HG03457 (cell line): Measurements from ENCODE around the gene GPR82.
"Not testable (repeated sequence)": the region's sequence is repeated elsewhere in the genome, so short reads cannot be mapped to it uniquely, and the experiment has no call there.

Experiments
- ATAC-seq: cut with Tn5 transposase; IDR thresholded peaks from one replicate; pipeline ENCODE4 v1.9.1; 2021; ENCODE audit warnings: moderate number of reproducible peaks; ENCODE audit not compliant: unreplicated experiment

The GPR82 gene

GRCh38 chrX:41723826-41724225 lies at the start of gene GPR82:
Gene GPR82 (plus strand): TSS chrX:41724181. CDS start chrX:41727027, 2,846 bp downstream.
- ATAC-seq, result no peak

- ATAC-seq, result not testable (repeated sequence)
Observed at GRCh38 chrX:41676361-41676760, 47.6 kb upstream of the GPR82 start.

GRCh38 chrX:41677183-41678060 lies 46.6 kb upstream of the GPR82 start:
- no peak for ATAC-seq

- ATAC-seq, result no peak
Observed at GRCh38 chrX:41684138-41684537, 39.8 kb upstream of the GPR82 start.

GRCh38 chrX:41684940-41685339 lies 39.0 kb upstream of the GPR82 start:
- no peak for ATAC-seq

- no peak for ATAC-seq
Observed at GRCh38 chrX:41686788-41687187, 37.2 kb upstream of the GPR82 start.

- ATAC-seq, result no peak
Observed at GRCh38 chrX:41688156-41688555, 35.8 kb upstream of the GPR82 start.

- no peak for ATAC-seq
Observed at GRCh38 chrX:41688835-41689234, 35.1 kb upstream of the GPR82 start, which contains the start of gene GPR34. Gene GPR34 (plus strand): TSS chrX:41688973. CDS start chrX:41695634, 6,661 bp downstream.

GRCh38 chrX:41689711-41690110 lies 34.3 kb upstream of the GPR82 start:
- ATAC-seq, result no peak

GRCh38 chrX:41692162-41692749 lies 31.7 kb upstream of the GPR82 start:
- no peak for ATAC-seq

GRCh38 chrX:41693024-41693423 lies 31.0 kb upstream of the GPR82 start:
- ATAC-seq, result no peak

GRCh38 chrX:41695426-41695825 lies 28.6 kb upstream of the GPR82 start:
- no peak for ATAC-seq

GRCh38 chrX:41703574-41704029 lies 20.4 kb upstream of the GPR82 start:
- no peak for ATAC-seq

GRCh38 chrX:41705042-41705441 lies 18.9 kb upstream of the GPR82 start:
- no peak for ATAC-seq

GRCh38 chrX:41705680-41706374 lies 18.2 kb upstream of the GPR82 start:
- no peak for ATAC-seq

GRCh38 chrX:41707218-41707617 lies 16.8 kb upstream of the GPR82 start:
- ATAC-seq, result no peak

- no peak for ATAC-seq
Observed at GRCh38 chrX:41708486-41708885, 15.5 kb upstream of the GPR82 start.

- no peak for ATAC-seq
Observed at GRCh38 chrX:41711021-41711667, 12.8 kb upstream of the GPR82 start.

GRCh38 chrX:41716222-41716621 lies 7.8 kb upstream of the GPR82 start:
- ATAC-seq, result no peak

- no peak for ATAC-seq
Observed at GRCh38 chrX:41716767-41717473, 7.1 kb upstream of the GPR82 start.
